Fibroblast of the conjunctiva (primary cell): Measurements from ENCODE around the gene GALNT9.
"Not testable (repeated sequence)": the region's sequence is repeated elsewhere in the genome, so short reads cannot be mapped to it uniquely, and the experiment has no call there.

Source experiments
- DNase-seq: peaks from one replicate; pipeline ENCODE4 v3.0.0-alpha.2; 2010; ENCODE audit warnings: low read depth

Gene GALNT9

DNA sequence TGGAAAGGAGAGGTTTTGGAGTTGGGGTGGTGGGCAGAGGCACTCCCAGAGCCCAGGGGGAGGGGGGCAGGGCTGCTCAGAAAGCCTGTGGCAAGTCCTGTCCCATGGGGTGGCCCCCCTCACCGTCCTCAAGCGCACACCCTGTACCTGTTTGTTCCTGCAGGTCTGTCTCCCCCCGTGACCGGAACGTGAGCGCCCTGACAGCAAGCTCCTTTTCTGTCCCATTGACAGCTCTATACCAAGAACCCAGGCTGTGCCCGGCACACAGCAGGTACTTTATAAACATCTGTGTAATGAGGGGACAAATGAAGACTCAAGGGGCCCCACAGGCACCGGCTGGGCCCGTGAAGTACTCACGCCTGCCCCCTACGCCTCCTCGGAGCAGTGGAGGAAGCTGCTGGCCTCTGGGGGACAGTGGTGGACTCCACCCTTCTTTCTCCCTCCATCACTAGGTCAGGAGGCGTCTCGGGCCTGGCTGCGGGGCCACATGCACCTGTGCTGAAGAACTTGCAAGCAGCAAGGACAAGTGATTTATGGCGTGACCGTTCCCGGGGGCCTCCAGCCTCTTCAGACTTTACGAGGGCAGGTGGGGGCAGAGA is 65.8 kb downstream of the GALNT9 start:
- DNase-seq = no peak

DNA sequence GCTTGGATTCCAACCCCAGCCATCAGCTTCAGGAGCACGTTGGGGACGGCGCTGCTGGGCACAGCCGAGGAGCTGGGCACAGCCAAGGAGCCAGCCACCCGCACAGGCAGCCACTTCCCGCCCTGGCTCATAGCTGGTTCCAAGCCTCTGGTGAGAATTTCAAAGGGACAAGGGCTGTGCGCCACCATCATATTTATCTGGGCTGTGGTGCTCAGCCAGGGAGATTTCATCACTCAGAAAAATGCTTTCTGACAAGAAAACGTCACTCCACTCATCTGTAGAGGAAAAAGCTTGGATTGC is 66.4 kb downstream of the GALNT9 start:
- DNase-seq = no peak

DNA sequence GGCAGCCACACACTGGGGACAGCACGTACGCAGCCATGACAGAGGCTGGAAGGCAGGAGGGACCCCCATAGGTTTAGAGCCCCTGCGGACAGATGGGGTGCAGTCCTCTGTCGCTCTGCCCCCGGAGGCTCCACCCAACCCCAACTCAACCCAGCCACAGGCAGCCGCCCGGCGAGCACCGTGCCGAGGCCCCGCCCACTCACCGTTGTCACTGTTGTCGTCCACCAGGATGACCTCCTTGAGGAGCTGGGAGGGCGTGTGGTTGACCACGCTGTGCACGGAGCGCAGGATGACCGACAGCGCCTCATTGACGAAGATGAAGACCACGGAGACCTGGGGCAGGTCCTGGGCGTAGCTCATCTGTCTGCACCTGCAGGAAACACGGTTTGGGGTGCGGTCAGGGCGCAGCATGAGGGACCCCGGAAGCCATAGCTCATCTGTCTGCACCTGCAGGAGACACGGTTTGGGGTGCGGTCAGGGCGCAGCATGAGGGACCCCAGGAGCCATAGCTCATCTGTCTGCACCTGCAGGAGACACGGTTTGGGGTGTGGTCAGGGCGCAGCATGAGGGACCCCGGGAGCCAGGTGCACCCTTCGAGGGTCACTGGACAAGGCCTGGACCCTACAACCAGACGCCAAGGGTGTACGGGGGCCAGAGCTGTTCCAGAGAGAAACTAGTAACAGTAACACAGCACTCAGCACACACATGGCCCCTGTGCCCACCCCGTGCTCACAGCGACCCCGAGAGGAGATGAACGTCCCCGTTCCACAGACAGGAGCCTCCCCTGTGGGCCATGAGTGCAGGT is 66.9 kb downstream of the GALNT9 start:
- DNase-seq = no peak

DNA sequence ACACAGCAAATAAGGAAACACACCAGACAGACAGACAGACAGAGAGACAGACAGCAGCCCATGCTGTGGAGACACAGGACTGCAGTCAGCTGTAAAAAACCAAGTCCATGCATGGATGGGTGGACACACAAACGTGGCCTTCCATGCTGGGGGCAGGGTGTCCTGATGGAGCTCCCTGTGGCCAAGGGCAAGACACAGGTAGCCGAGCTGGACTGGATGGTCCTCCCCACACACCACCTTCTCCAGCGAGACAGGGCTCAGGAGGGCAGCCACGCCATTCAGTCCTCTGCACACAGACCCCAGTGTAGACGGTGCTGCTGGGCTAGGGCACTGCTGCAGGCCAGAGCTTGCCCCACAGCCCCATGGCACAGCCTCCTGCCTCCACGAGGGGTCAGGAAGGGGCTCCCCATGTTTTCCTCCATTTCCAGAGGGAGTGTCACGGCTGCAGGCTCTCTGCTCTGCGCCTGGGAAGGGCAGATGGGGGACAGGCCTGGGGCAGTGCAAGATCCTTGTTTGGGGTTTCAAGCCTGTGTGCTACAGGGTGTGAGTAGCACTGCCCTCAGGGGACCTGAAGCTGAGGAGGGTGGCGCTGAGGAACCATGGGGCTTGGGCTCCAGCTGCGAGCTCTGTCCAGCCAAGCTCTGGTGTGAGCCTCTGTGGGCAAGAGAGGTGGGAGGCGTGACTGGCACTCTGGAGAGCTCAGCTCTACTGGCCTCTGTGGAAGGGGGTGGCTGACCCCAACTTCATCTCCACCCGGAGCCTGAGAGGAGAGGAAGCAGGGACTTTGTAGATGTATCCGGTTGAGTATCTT is 67.9 kb downstream of the GALNT9 start:
- DNase-seq = no peak

DNA sequence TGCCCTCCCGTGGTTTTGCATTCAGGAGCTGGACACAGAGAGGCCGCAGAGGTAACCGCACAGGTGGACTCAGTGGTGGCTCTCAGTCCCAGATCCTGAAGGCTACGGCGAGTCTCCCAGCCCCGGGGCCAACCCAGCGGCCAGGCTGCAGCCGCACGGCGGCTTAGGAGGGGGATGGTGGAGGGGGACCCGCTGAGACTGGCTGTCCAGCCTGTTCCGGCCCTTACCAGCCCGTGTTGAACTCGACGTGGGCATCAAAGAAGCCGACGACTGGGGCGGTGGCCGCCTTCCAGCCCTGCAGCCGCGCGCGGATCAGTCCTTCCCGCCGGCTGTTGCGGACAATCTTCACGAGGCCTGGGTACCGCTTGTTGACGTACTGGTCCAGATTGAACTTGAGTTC is 68.7 kb downstream of the GALNT9 start:
- DNase-seq = no peak

DNA sequence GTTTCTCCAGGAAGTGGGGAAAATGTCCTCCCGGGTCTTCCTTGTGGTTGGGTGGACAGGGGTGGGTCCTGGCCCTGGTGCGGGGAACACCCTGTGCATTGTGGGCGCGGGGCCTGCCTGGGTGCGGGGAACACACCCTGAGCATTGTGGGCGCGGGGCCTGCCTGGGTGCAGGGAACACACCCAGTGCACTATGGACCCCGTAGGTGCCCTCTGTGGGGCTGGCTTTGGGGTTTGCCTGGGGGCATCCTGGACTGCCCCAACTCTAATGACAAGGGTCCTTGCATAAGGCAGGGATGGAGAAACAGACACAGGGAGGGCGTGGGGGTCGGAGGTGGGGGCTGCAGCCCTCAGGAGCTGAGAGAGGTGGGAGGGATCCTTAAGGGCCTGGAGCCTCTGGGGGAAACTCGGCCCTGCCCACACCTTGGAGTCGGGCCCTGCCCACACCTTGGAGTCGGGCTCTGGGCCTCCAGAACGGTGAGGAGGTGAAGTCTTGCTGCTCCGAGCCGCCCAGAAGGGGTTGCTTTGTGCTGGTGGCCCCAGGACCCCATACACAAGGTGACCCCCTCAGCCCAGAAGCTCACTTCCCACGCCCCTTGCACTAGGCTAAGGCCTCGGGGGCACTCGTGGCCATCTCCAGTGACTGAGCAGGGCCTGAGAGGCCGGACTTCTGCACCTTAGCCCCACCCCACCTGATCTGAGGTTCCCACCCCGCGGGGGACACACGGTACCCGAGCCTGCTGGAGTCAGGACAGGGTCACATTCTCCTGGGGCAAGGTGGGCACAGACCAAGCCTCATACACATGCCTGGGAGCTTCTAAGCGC is 69.3 kb downstream of the GALNT9 start:
- no peak for DNase-seq

DNA sequence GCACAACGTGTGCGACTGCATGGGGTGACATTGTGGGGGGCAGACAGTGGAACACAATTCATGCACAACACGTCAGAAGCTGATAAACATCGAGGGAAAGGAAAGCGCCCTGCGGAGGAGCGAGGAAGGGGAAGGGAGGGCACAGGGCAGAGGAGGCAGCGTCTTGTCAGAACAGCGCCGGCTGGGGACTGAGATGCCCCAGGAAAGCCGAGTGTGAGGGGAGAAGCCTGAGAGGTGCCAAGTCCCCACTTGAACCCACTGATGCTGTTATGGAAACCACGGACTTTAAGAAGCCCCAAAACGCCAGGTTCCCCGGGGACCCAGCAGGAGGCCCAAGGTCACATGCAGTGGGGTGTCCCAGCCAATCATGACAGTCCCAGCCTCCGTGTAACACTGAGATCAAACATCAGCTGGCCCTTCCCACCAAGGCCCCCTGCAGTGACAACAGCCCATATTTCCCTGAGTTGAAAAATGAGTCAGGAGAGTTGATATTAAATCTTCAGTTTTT is 70.0 kb downstream of the GALNT9 start:
- DNase-seq = no peak

DNA sequence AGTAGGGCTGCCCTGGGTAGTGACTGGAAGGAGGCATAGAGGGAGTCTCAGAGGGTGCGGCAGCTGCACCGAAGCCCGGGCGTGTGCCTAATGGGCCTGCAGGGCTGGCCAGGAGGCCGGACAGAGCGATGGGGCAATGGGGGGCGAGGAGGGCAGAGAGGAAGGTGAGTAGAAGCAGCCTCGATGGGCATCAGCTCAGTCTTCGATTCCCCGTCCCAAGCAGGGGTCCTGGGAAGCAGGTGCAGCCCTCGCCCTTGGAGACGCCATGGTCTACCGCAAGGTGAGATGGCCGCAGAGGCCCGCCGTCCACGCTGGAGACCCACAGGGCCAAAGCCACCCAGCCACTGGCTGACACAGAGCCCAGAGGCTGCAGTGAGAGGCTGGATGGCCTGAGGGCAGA is 70.8 kb downstream of the GALNT9 start:
- no peak for DNase-seq

DNA sequence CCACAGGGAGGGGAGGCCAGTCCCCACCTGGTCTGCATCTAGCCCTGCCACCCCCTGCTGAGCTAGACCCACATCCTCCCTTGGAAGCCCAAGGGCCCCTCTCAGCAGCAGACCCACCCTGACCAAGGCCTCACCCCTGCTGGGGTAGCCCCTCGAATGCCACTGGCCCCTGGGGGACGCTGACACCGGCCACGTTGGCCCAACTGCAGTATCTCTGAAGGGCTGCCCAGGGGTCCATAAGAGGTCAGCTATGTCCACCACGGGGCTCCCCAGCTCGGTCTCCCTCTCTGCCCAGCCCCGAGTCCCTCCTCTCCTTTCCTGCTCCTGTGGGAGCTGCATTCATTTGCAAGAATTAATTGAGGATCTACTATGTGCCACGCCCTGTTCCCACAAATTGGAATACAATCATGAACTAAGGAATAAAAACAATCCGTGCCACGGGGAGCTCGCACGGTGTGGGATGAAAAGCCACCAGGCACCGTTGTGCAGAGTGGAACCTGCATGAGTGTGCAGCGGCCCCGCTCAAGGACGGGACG is 71.4 kb downstream of the GALNT9 start:
- no peak for DNase-seq

DNA sequence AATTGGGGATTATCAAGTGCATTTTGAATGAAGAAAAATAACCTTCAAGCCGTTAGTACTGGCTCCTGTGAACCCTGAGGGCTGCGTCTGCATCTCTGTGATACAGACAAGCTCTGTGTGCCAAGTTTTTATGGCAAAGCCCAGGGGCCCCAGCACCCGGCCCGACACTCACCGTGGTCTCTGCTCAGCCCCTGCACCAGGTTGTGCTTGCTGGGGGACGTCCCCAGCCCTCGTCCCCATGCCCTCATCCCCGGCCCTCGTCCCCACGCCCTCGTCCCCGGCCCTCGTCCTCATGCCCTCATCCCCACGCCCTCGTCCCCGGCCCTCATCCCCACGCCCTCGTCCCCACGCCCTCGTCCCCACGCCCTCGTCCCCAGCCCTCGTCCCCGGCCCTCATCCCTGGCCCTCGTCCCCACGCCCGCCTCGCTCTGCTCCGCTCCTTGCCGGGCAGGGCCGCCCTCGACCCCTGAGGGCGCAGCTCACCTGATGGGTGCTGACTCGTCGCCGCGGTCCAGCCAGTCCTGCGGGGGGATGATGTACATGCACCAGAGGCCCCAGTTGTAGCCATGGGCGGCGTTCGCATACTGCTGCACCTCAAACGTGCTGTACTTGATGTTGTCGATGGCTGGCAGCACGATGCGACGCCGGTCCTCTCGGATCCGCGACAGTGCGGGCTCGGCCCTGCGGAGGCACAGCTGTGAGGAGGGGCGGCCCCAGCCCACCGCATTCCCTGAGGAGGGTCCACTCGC is 72.0 kb downstream of the GALNT9 start:
- no peak for DNase-seq

DNA sequence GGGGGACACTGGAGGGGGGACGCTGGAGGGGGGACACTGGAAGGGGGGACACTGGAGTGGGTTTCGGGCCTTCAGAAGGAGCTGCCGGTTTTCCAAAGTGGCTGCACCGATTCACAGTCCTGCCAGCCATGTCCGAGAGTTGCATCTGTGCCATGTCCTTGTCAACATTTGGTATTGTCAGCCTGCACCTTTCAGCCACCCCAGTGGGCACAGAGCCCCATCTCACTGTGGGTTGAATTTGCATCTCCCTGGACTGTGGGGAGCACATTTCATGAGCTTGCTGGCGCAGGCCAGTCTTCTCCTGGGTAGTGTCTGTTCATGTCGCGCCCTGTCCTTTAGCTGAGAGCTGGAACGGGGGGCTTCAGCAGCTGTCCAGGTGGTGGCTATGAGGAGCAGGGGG is 72.7 kb downstream of the GALNT9 start:
- DNase-seq = no peak

DNA sequence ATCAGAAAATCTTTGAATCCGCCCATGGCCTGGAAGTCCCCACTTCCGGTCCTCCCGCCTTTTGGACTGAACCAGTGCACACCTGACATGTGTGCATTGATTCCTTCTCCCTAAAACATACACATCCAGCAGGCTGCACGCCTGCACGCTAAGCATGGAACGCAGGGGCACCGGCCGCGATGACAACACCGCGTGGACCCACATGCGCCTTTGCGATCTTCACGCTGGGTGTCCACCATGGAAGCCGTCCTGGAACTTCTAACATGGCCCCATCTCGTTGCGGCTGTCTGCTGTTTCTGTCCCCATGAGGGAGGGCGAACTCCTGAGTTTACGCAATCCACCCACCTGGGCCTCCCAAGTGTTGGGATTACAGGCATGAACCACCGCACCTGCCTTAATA is 73.7 kb downstream of the GALNT9 start:
- DNase-seq = no peak

DNA sequence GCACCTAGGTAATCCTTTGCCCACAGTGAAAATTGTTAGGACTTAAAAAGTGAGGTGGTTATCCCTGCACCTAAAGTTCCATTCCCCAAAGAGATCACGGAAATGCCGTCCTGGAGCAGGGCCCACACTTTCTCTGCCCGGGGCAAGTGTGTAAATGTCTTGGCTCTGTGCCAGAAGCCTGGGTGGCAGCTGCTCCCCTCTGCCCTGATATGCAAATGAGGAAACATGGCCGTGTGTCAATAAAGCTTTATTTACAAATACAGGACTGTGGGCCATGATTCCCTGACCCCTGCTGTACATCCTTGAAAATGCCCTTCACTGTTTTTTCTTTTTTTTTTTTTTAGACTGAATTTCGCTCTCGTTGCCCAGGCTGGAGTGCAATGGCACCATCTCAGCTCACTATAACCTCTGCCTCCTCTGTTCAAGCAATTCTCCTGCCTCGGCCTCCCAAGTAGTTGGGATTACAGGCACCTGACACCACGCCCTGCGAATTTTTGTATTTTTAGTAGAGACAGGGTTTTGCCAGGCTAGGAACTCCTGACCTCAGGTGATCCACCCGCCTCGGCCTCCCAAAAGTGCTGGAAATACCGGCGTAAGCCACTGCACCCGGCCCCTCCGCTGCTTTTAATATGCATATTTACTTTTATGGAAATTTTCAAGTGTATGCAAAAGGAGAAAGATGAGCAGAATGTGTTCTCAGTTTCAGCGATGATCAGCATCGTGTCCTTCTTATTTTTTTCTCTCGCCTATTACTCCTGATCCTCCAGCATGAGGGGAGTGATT is 75.5 kb downstream of the GALNT9 start:
- no peak for DNase-seq

DNA sequence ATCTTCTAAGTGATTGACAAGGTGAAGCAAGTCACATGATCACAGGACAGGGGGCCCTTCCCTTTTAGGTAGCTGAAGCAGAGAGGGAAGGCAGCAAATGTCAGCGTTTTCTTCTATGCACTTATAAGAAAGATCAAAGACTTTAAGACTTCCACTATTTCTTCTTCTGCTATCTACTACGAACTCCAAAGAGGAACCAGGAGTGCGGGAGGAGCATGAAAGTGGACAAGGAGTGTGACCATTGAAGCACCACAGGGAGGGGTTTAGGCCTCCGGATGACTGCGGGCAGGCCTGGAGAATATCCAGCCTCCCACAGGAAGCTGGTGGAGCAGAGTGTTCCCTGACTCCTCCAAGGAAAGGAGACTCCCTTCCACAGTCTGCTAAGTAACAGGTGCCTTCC is 76.4 kb downstream of the GALNT9 start:
- DNase-seq = not testable (repeated sequence)

DNA sequence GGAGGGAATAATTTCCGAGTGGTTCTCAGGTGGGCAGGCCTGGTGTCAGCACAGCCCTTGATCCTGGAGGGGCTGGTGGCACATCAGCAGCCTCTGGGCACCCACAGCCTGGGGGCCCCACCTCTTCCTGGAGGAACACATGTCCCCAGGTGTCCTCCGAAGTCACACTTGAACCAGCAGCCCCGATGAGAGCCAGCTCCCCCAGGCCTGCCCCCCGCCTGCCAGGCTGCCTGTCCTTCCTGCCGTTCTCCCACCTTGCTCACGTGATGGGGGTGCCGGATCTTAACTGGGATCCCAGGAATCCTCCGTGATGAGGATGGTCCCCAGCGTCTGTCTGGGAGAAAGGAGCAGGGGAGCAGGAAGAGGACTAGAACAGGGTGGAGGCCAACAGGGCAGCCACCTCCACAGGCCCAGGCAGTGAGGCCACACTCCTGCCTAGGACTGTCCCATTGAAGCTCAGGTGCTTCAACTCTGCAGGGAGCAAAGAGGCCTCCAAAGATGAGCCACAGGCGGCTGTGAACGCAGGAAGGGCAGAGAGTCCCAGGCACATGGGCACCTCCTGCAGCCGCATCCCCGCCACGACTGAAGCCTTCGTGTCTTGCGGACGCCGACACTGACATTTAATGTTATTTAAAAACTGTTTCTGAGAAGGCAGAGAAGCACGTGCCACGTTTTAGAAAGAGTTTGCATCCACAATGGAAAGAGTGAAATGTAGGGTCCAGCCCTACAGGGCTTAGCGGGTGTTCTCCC is 77.5 kb downstream of the GALNT9 start:
- no peak for DNase-seq

DNA sequence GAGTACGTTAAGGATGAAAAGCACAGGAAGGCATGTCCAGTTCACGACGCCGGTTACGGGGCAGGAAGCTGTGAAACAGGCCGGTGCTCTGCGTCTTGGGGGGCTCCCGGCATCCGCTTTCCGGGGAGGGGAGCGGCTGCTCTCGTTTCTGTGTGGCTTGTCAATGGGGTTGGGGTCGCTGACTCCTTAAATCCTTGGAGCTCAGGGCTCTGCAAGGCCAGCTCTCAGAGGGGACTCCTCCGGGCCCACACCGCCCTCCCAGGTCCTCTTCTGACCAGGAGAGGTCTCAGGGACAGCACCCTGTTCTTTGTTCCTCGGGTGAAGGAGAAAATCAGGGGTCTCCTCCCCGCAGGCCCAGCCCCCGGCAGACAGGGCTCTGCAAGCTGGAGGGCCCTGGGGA is 78.1 kb downstream of the GALNT9 start:
- DNase-seq = no peak

DNA sequence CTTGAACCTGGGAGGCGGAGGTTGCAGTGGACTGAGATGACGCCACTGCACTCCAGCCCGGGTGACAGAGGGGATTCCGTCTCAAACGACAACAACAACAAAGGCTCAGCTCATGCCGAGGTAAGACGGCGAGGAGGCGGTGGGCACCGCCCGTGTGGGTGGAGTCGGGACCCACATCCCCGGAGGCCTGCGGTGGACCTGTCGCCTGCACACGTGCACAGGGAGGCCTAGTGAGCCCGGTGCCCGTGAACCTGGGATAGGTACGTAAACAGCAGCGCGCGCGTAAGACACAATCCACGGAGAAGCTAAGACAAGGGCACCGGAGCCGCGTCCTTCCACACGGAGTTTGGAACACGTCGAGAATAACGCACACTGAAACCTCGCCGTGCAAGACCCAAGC is 78.7 kb downstream of the GALNT9 start:
- no peak for DNase-seq

DNA sequence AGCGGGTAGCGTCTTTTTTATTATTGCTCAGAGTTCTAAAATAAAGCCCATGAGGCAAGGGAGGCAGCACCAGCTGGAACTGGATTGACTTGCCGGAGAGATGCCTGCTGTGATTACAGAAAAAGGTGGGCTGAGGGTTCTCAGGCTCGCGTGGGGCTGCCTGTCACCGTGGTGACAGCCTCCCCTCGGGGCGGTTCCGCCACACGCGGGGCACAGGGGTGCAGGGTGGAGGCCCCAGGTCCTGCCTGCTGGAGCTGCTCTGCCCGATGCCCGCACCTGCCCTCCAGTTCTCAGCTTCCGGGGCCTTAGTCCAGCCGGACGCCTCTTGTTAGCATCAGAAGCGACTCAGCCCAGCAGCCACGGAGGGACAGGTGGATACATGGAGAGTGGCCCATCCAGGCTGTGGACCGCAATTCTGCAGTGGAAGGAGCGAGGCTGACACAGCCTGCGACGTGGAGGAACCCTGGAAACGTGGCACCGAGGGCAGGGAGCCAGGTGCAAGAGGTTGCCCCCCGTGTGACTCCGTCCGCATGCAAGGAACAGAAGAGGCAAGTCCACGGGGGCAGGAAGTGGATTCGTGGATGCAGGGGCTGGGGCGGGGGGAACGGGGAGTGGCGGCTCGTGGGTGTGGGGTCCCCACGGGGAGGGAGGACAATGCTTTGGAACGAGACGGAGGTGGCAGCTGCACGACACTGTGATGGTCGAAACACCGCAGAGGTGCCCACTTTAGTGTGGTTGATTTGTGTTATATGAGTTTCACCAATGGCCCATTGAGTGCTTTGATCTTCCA is 79.5 kb downstream of the GALNT9 start:
- no peak for DNase-seq
